HG03521 (cell line): ENCODE results near the gene OSBPL8.

ENCODE experiments used
- ATAC-seq: cut with Tn5 transposase; IDR thresholded peaks from one replicate; pipeline ENCODE4 v1.9.1; 2021; ENCODE audit warnings: mild to moderate bottlenecking, moderate library complexity; ENCODE audit not compliant: unreplicated experiment

Gene OSBPL8

GRCh38 chr12:76559400-76560085 lies at the start of gene OSBPL8:
Gene OSBPL8 (minus strand): TSS chr12:76559771. CDS start chr12:76487551, 72,220 bp downstream.
- peak; percentile 78 for ATAC-seq

- no peak for ATAC-seq
These were observed 48.5 kb upstream of the OSBPL8 start for GRCh38 chr12:76608070-76608469.

- no peak for ATAC-seq
These were observed 35.5 kb upstream of the OSBPL8 start for GRCh38 chr12:76595056-76595455.

GRCh38 chr12:76591476-76591875 lies 31.9 kb upstream of the OSBPL8 start:
- no peak for ATAC-seq

- ATAC-seq: no peak
These were observed 30.6 kb upstream of the OSBPL8 start for GRCh38 chr12:76590131-76590530.

- no peak for ATAC-seq
These were observed 29.5 kb upstream of the OSBPL8 start for GRCh38 chr12:76588881-76589565.

- ATAC-seq: no peak
These were observed 28.0 kb upstream of the OSBPL8 start for GRCh38 chr12:76587428-76588178.

GRCh38 chr12:76586764-76587395 lies 27.3 kb upstream of the OSBPL8 start:
- no peak for ATAC-seq

GRCh38 chr12:76583301-76583700 lies 23.7 kb upstream of the OSBPL8 start:
- ATAC-seq: no peak

GRCh38 chr12:76573840-76574373 lies 14.3 kb upstream of the OSBPL8 start:
- ATAC-seq: no peak

- no peak for ATAC-seq
These were observed 11.7 kb upstream of the OSBPL8 start for GRCh38 chr12:76571256-76571655.

GRCh38 chr12:76569685-76570604 lies 10.4 kb upstream of the OSBPL8 start:
- peak; percentile 50 for ATAC-seq

- no peak for ATAC-seq
These were observed 9.4 kb upstream of the OSBPL8 start for GRCh38 chr12:76568888-76569551.

- ATAC-seq: no peak
These were observed 8.6 kb upstream of the OSBPL8 start for GRCh38 chr12:76568130-76568529.

- ATAC-seq: no peak
These were observed 3.5 kb upstream of the OSBPL8 start for GRCh38 chr12:76563061-76563460.

- ATAC-seq: no peak
These were observed 2.6 kb upstream of the OSBPL8 start for GRCh38 chr12:76562130-76562529.

- peak; percentile 39 for ATAC-seq
These were observed 518 bp upstream of the OSBPL8 start for GRCh38 chr12:76560086-76560491.

GRCh38 chr12:76558684-76559399 lies 729 bp downstream of the OSBPL8 start:
- peak; percentile 38 for ATAC-seq

GRCh38 chr12:76556368-76556767 lies 3.2 kb downstream of the OSBPL8 start:
- ATAC-seq: no peak
